GM12878 (cell line): ENCODE results near the gene TMEM150C. TPM values are rescaled to one million over a fixed set of nuclear protein-coding genes. Genes with fewer than 3 reads are reported as not detected.

Experiments used
- ASH2L ChIP-seq: fragments of 300-600, 200-600 bp; sonication (generic); IDR thresholded peaks from 2 replicates; pipeline ENCODE4 v1.6.1; 2017; ENCODE audit warnings: low read depth, mild to moderate bottlenecking, borderline replicate concordance
- BACH1 ChIP-seq: fragments of 450-650 bp; IDR thresholded peaks from 2 replicates; pipeline ENCODE4 v1.6.1; 2017; ENCODE audit warnings: mild to moderate bottlenecking, borderline replicate concordance
- CHD4 ChIP-seq: fragments of 200-600 bp; sonication (generic); IDR thresholded peaks from 2 replicates; pipeline ENCODE4 v1.6.1; 2016; ENCODE audit warnings: mild to moderate bottlenecking
- ETV6 ChIP-seq, 2 experiments: fragments of 450-650 bp in 1 of 2; IDR thresholded peaks in 1 of 2; conservative IDR thresholded peaks in 1 of 2; 2 replicates each; pipeline ENCODE4 v1.6.1; 2014; ENCODE audit warnings: antibody characterized with exemption in 1 of 2, borderline replicate concordance in 1 of 2, low read depth in 1 of 2, mild to moderate bottlenecking in 1 of 2, moderate library complexity in 1 of 2
- EZH2 ChIP-seq: IDR thresholded peaks from 2 replicates; pipeline ENCODE4 v1.6.1; 2012; ENCODE audit warnings: low read depth, mild to moderate bottlenecking, control low read depth, inconsistent platforms, low read length, borderline replicate concordance; ENCODE audit not compliant: control insufficient read depth
- GABPA ChIP-seq: IDR thresholded peaks from 2 replicates; pipeline ENCODE4 v1.6.1; 2014; ENCODE audit warnings: antibody characterized with exemption, low read depth, mild to moderate bottlenecking, inconsistent platforms
- NR2C2 ChIP-seq: IDR thresholded peaks from 2 replicates; pipeline ENCODE4 v1.6.1; 2011; ENCODE audit warnings: borderline replicate concordance, low read depth; ENCODE audit not compliant: control insufficient read depth, insufficient read length
- ZNF384 ChIP-seq: IDR thresholded peaks from 2 replicates; pipeline ENCODE4 v1.6.1; 2012; ENCODE audit warnings: low read depth, mild to moderate bottlenecking, low read length, improper control_type of control experiment, borderline replicate concordance
- polyA plus RNA-seq, 11 experiments: library from polyadenylated mRNA; depleted of rRNA in 4 of 11; unstranded in 6 of 11; stranded (reverse) in 5 of 11; fragments of >200 nt; fragmentation: Nextera tagmentation in 4 of 11; fragmentation: Illumina TruSeq in 1 of 11; extraction: Ambion mirVana in 4 of 11; extraction: Trizol in 1 of 11; gene quantifications; 1 replicate in 1 of 11; 2 replicates in 10 of 11; pipeline versions ENCODE4 v1.2.1 to v1.2.3, GENCODE V29; 2011 to 2016; ENCODE audit warnings: inconsistent platforms in 2 of 11, missing spikeins in 2 of 11, low read depth in 1 of 11
- total RNA-seq, 4 experiments: library from RNA; depleted of rRNA in 3 of 4; stranded (reverse); fragments of >200 nt in 3 of 4; fragmentation: Illumina TruSeq in 1 of 4; extraction: Trizol in 1 of 4; gene quantifications; 2 replicates each; pipeline versions ENCODE4 v1.2.1 to v1.2.3, GENCODE V29; 2013 to 2021
- TF ChIP-seq, protein P1 (sequence below): fragments of 450-650 bp; IDR thresholded peaks from 2 replicates; pipeline ENCODE4 v1.6.1; 2016; ENCODE audit warnings: mild to moderate bottlenecking, moderate library complexity, borderline replicate concordance
- TF ChIP-seq, protein P2 (sequence below): fragments of 450-650 bp; IDR thresholded peaks from 2 replicates; pipeline ENCODE4 v1.6.1; 2016; ENCODE audit warnings: mild to moderate bottlenecking
- TF ChIP-seq, protein P3 (sequence below): fragments of 450-650 bp; IDR thresholded peaks from 2 replicates; pipeline ENCODE4 v1.6.1; 2017; ENCODE audit warnings: mild to moderate bottlenecking

TMEM150C gene
- total and polyA plus RNA-seq, 10 of the 15 experiments (the other 5 are each of a cell fraction or from before 2014, with no cell fraction given), result 0.04 to 0.78 (median 0.13) TPM; not detected in 2

DNA sequence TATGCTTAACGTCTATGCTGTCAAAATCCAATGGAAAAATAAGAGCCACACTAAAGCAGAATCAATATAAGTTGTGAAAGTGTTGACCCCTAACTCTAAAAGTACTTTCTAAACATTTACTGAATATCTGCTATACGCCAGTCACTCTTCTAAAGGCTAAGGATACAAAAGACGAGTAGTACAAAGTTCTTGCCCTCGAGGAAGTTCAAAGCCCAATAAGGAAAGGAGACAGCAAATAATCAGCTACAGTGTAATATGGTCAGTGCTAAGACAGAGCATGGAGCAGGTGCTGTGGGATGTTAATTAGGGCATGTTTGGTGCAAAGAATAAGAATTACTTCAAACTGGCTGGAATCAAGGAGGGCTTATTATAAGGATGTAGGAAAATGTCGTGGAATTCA is 31.6 kb upstream of the TMEM150C start (continued):
- TF ChIP-seq, protein P1, sequence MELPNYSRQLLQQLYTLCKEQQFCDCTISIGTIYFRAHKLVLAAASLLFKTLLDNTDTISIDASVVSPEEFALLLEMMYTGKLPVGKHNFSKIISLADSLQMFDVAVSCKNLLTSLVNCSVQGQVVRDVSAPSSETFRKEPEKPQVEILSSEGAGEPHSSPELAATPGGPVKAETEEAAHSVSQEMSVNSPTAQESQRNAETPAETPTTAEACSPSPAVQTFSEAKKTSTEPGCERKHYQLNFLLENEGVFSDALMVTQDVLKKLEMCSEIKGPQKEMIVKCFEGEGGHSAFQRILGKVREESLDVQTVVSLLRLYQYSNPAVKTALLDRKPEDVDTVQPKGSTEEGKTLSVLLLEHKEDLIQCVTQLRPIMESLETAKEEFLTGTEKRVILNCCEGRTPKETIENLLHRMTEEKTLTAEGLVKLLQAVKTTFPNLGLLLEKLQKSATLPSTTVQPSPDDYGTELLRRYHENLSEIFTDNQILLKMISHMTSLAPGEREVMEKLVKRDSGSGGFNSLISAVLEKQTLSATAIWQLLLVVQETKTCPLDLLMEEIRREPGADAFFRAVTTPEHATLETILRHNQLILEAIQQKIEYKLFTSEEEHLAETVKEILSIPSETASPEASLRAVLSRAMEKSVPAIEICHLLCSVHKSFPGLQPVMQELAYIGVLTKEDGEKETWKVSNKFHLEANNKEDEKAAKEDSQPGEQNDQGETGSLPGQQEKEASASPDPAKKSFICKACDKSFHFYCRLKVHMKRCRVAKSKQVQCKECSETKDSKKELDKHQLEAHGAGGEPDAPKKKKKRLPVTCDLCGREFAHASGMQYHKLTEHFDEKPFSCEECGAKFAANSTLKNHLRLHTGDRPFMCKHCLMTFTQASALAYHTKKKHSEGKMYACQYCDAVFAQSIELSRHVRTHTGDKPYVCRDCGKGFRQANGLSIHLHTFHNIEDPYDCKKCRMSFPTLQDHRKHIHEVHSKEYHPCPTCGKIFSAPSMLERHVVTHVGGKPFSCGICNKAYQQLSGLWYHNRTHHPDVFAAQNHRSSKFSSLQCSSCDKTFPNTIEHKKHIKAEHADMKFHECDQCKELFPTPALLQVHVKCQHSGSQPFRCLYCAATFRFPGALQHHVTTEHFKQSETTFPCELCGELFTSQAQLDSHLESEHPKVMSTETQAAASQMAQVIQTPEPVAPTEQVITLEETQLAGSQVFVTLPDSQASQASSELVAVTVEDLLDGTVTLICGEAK, result no peak
- TF ChIP-seq BACH1 (no peak), ASH2L (no peak), ZNF384 (no peak), GABPA (no peak), EZH2 (no peak), ETV6 (conservative IDR thresholded peaks at IDR 0.05 in 1 of 2, IDR thresholded peaks at IDR 0.05 in 1 of 2; ENCODE audit: borderline replicate concordance in 1 of 2, low read depth in 1 of 2) (no peak), NR2C2 (no peak), CHD4 (no peak)
- TF ChIP-seq, protein P2, sequence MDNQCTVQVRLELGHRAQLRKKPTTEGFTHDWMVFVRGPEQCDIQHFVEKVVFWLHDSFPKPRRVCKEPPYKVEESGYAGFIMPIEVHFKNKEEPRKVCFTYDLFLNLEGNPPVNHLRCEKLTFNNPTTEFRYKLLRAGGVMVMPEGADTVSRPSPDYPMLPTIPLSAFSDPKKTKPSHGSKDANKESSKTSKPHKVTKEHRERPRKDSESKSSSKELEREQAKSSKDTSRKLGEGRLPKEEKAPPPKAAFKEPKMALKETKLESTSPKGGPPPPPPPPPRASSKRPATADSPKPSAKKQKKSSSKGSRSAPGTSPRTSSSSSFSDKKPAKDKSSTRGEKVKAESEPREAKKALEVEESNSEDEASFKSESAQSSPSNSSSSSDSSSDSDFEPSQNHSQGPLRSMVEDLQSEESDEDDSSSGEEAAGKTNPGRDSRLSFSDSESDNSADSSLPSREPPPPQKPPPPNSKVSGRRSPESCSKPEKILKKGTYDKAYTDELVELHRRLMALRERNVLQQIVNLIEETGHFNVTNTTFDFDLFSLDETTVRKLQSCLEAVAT, result no peak
- TF ChIP-seq, protein P3, sequence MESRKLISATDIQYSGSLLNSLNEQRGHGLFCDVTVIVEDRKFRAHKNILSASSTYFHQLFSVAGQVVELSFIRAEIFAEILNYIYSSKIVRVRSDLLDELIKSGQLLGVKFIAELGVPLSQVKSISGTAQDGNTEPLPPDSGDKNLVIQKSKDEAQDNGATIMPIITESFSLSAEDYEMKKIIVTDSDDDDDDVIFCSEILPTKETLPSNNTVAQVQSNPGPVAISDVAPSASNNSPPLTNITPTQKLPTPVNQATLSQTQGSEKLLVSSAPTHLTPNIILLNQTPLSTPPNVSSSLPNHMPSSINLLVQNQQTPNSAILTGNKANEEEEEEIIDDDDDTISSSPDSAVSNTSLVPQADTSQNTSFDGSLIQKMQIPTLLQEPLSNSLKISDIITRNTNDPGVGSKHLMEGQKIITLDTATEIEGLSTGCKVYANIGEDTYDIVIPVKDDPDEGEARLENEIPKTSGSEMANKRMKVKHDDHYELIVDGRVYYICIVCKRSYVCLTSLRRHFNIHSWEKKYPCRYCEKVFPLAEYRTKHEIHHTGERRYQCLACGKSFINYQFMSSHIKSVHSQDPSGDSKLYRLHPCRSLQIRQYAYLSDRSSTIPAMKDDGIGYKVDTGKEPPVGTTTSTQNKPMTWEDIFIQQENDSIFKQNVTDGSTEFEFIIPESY, result no peak
